Thyroid gland (tissue), 4 donors: ENCODE measurements around the gene HOXB3.

Source experiments
- CTCF ChIP-seq, 6 experiments: fragments of 200-600 bp in 3 of 6; fragments of 450-650 bp in 3 of 6; sonication (generic) in 3 of 6; IDR thresholded peaks; one replicate each; pipeline ENCODE4 v1.5.1; 2016 to 2019; ENCODE audit warnings: antibody characterized with exemption in 6 of 6, mild to moderate bottlenecking in 2 of 6, inconsistent platforms in 1 of 6, moderate library complexity in 1 of 6
- POLR2A ChIP-seq, 2 donors: fragments of 450-650 bp; IDR thresholded peaks; one replicate each; pipeline ENCODE4 v1.6.1; 2017; ENCODE audit warnings: antibody characterized with exemption in 2 of 2, mild to moderate bottlenecking in 2 of 2, moderate library complexity in 1 of 2

GRCh38 chr17:48506246-48506645 lies 83.8 kb downstream of the HOXB3 start:
- TF ChIP-seq CTCF (IDR thresholded peaks at IDR 0.05) (no peak), POLR2A (IDR thresholded peaks at IDR 0.05) (no peak)
